ENCODE measurements around the gene MKKS.

DNA sequence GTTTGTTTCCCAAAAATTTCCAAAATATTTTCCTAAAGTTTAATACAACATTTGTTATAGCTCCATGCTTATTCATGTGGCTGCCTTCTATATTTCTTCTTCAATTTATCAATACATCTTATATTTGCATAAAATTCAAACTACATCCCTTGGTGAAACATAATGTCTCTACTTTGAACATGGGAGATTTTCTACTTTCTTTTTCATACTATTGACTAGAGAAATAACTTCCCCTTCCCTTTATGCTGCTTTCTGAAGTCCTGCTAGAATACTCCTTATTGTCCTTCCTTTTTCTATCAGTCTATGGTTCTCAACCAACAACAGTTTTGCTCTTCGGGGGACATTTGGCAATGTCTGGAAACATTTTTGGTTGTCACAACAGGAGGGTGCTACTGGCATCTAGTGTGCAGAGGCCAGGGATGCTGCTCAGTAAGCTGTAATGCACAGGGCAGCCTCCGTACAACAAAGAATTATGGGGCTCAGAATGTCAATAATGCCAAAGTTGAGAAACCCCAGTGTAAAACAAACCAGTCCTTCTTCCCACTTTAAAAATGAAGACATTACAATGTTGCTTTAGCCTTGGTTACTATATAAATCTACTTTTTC is 29.9 kb downstream of the MKKS start:
- TF ChIP-seq, protein P1, sequence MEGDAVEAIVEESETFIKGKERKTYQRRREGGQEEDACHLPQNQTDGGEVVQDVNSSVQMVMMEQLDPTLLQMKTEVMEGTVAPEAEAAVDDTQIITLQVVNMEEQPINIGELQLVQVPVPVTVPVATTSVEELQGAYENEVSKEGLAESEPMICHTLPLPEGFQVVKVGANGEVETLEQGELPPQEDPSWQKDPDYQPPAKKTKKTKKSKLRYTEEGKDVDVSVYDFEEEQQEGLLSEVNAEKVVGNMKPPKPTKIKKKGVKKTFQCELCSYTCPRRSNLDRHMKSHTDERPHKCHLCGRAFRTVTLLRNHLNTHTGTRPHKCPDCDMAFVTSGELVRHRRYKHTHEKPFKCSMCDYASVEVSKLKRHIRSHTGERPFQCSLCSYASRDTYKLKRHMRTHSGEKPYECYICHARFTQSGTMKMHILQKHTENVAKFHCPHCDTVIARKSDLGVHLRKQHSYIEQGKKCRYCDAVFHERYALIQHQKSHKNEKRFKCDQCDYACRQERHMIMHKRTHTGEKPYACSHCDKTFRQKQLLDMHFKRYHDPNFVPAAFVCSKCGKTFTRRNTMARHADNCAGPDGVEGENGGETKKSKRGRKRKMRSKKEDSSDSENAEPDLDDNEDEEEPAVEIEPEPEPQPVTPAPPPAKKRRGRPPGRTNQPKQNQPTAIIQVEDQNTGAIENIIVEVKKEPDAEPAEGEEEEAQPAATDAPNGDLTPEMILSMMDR (IDR thresholded peaks at IDR 0.05): no peak
- no peak for TF ChIP-seq POLR2A (IDR thresholded peaks at IDR 0.05)

Data from prostate gland (tissue), 2 donors.